ENCODE data around the gene BCR.

DNA sequence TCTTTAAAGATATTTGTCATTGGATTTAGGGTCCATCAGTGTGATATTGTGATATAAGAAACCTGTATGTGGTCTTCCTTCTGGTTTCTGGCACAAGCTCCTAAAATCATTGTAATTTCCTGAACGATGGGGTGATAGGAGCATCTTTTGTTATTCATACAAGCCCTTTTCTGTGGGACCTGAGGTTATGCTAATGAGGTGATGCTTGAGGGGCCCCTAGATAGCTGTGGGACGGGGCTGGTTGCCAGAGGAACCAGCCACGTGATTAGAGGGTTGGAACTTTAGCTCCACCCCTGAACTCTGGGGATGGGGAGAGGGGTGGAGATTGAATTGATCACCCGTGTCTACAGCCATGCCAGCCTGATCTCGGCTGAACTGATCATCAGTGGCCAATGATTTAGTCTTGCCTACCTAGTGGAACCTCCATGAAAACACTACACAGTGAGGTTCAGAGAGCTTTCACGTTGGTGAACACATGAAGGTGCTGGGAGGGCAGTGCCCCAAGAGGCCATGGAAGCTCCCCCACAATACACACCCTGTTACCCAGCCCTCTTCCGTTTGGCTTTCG lies 62.8 kb downstream of the BCR start:
- TF ChIP-seq, protein P1, sequence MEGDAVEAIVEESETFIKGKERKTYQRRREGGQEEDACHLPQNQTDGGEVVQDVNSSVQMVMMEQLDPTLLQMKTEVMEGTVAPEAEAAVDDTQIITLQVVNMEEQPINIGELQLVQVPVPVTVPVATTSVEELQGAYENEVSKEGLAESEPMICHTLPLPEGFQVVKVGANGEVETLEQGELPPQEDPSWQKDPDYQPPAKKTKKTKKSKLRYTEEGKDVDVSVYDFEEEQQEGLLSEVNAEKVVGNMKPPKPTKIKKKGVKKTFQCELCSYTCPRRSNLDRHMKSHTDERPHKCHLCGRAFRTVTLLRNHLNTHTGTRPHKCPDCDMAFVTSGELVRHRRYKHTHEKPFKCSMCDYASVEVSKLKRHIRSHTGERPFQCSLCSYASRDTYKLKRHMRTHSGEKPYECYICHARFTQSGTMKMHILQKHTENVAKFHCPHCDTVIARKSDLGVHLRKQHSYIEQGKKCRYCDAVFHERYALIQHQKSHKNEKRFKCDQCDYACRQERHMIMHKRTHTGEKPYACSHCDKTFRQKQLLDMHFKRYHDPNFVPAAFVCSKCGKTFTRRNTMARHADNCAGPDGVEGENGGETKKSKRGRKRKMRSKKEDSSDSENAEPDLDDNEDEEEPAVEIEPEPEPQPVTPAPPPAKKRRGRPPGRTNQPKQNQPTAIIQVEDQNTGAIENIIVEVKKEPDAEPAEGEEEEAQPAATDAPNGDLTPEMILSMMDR (IDR thresholded peaks at IDR 0.05): no peak
- no peak for TF ChIP-seq POLR2A (IDR thresholded peaks at IDR 0.05)
- TF ChIP-seq EP300 (IDR thresholded peaks at IDR 0.05): no peak
- no peak for TF ChIP-seq POLR2AphosphoS5 (IDR thresholded peaks at IDR 0.05)

Data from suprapubic skin (tissue), 4 donors.